22Rv1 (cell line): ENCODE measurements around the gene SYNCRIP.

Source experiments
- CTCF ChIP-seq: fragments of 450-650 bp; IDR thresholded peaks from 2 replicates; pipeline ENCODE4 v1.5.1; 2017; ENCODE audit warnings: mild to moderate bottlenecking
- ZFX ChIP-seq: fragments of 450-650 bp; IDR thresholded peaks from 2 replicates; pipeline ENCODE4 v1.6.1; 2017; ENCODE audit warnings: antibody characterized with exemption, borderline replicate concordance

- TF ChIP-seq CTCF = no peak
- TF ChIP-seq ZFX = no peak
Measured at GRCh38 chr6:85685713-85686112, 43.0 kb upstream of the SYNCRIP start.
